Measurements from ENCODE around the gene EPHA2.

- TF ChIP-seq POLR2A (IDR thresholded peaks at IDR 0.05; ENCODE audit: low read depth, low read length) (no peak), CTCF (IDR thresholded peaks at IDR 0.05; ENCODE audit: extremely low read depth in 1 of 2, insufficient read depth in 1 of 2, low read depth in 1 of 2, low read length in 2 of 2) (no peak)
Measured at GRCh38 chr1:16125483-16125882, 30.4 kb downstream of the EPHA2 start.

Measured in endothelial cell of umbilical vein (primary cell).